ENCODE data around the gene MS4A6E.
"Not testable (repeated sequence)": the region's sequence is repeated elsewhere in the genome, so short reads cannot be mapped to it uniquely, and the experiment has no call there.

MS4A6E gene, protein sequence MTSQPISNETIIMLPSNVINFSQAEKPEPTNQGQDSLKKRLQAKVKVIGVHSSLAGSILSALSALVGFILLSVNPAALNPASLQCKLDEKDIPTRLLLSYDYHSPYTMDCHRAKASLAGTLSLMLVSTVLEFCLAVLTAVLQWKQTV

DNA sequence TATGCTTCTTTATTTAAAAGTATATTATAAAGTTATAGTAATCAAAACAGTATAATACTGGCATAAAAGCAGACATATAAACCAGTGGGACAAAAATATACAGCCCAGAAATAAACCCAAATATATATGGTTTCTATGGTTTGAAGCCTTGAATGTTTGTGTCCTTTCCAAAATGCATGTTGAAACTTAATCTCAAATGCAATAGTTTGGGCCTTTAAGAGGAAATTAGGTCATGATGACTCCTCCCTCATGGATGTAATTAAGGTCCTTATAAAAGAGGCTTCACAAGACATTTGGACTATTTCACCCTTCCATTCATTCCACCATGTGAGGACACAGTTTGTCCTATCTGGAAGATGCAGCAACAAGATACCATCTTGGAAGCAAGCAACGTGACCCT lies at the start of gene MS4A6E:
MS4A6E (plus strand) TSS at position 301 of the 400 bp plus-strand sequence. CDS start 7,641 bp downstream, outside the sequence.
- DNase-seq = no peak

DNA sequence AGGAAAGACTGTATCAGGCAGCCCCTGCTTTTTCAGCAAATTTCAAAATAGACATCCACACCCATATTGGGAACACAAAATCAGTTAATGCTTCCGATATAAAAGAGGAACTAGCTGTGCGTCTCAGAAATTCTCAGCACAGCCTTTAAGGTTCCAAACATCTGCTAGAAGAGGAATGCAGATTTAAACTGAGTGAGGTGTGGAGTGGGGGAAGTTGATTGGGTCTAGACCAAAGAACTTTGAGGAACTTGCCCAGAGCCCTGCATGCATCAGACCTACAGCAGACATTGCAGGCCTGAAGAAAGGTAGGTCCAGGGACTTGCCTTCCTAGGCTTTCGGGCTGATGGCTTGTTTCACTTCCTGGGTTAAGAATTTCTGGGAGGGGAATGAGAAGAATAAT lies 46.6 kb upstream of the MS4A6E start, which contains the start of gene MS4A4A:
MS4A4A (plus strand) TSS at position 255 of the 400 bp plus-strand sequence; CDS start at position 265, 10 bp downstream.
- no peak for DNase-seq

DNA sequence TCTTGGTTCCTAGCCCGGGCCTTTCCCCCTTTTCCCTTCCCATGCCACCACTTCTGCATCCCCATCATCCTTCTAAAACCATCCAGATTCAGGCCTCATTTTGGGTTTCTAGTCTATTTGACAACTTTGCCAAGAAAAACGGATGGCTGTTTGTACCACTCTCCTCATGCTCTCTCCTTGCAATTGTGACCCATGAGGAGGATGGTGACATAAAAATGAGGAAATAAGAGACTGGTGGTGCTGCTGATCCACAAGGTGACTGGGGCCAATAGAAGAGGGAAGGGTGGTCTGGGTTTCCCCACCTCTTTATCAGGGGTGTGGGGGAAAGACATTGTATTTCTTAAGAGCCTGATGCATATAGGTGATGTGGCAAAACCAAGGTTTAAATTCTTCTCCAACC lies 45.6 kb upstream of the MS4A6E start:
- no peak for DNase-seq

DNA sequence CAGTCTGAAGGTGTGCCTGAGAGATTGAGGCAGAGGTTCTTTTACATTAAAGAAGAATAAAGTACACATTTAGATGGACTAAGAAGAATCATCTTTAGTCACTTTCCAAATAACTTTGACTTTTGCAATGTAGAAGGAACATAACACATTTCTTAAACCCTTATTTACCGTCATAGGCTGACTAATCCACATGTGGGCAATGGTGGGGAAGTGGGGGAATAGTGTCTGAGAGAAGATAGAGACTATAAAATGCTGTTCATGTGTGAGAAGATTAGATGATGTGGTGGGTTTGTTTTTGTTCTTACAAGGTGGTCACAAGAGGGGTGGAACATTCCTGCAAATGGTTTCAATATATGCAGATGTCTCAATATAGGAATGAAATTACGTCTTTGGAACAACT lies 44.8 kb upstream of the MS4A6E start:
- no peak for DNase-seq

DNA sequence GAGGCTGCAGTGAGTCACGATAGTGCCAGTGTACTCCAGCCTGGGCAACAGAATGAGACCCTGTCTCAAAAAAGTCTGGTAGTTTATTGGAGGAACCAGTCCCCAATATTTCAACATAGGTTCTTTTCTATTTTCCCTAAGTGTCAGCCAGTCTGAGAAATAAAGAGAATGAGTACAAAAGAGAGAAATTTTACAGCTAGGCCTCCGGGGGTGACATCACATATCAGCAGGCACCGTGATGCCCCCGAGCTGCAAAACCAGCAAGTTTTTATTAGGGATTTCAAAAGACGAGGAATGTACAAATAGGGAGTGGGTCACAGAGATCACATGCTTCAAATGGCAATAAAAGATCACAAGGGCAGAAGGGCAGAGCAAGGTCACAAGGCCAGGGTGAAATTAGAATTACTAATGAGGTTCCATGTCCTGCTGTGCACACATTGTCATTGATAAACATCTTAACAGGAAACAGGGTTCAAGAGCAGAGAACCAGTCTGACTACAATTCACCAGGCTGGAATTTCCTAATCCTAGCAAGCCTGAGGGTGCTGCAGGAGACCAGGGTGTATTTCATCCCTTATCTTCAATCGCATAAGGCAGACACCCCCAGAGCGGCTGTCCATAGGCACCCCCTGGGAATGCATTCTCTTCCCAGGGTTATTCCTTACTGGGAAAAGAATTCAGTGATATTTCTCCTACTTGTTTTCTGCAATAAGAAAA lies 41.5 kb upstream of the MS4A6E start:
- not testable (repeated sequence) for DNase-seq

DNA sequence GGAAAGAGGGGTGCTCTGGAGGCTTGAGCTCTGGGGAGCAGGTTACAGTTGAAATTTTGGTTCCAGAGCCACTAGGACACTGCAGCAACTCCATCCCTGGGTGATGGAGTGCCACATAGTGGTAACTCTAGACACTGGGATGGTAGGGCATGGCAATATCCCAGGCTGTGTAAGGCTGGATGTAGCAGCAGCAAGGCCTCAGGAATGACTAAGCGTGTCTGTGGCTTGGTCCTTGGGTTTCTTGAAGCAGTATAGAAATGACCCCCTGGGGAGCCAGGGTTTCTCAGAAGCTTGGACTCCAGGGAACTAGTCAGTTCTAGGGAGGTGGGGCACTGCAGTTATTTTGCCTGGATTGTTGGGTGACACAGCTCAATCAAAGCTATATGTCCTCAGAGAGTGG lies 38.5 kb upstream of the MS4A6E start:
- no peak for DNase-seq

DNA sequence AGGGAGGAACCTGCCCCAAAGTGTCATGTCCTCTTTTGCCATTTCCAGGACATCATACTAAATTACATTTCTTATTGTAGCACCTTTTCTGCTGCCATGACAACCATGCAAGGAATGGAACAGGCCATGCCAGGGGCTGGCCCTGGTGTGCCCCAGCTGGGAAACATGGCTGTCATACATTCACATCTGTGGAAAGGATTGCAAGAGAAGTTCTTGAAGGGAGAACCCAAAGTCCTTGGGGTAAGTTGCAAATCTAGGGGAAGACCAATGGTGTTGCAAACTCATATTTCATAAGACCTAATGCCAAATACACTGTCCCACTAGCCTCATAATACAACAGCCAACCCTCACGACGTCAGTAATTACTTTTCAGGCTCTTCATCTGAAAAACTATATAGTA lies 34.9 kb upstream of the MS4A6E start:
- no peak for DNase-seq

DNA sequence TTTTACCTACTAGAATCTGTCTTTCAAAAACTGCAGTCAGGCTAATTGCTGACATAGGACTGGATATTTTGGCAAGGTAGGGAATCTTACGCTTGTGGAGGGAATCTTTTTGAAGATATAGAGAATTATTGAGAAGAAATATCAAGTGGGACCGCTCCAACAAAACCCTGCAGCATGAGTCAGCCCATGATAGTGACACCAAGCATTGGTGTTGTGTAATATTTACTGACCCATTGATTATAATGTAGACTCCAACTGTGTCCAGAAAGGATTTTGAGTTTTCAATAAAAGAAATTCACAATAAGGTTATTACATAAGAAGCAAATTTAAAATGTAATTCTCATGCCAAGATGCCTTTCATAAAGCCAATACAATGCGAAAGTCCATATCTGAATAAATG lies 25.9 kb upstream of the MS4A6E start:
- no peak for DNase-seq

DNA sequence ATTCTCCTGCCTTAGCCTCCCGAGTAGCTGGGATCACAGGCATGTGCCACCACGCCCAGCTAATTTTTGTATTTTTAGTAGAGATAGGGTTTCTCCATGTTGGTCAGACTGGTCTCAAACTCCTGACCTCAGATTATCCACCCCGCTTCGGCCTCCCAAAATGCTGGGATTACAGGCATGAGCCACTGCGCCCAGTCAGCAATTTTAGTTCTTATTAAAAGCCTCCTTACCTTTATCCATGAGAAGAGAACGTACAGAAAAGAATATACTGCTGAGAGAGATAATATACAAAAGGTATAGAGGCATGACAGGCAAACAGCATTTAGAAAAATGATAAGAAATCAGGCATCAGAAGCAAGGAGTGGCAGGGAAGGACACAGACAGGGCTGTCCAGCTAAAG lies 25.2 kb upstream of the MS4A6E start:
- not testable (repeated sequence) for DNase-seq

DNA sequence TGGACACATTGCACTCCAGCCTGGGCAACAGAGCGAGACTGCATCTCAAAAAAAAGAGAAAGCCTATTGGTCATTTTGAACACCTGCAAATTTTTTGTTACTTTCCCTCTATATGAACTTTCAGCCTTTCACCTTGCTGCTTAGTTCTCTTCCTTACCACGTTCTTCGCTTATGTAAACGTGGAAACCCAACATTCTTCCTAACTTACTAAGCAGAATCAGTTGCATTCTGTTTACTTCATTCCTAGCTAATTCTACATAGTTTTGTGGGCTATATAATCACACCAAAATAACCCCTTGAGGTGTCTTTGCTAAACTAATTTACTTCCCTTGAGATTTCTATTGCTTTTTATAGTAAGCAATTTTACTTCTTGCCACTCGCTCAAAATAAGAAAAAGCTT lies 23.4 kb upstream of the MS4A6E start:
- DNase-seq = no peak

DNA sequence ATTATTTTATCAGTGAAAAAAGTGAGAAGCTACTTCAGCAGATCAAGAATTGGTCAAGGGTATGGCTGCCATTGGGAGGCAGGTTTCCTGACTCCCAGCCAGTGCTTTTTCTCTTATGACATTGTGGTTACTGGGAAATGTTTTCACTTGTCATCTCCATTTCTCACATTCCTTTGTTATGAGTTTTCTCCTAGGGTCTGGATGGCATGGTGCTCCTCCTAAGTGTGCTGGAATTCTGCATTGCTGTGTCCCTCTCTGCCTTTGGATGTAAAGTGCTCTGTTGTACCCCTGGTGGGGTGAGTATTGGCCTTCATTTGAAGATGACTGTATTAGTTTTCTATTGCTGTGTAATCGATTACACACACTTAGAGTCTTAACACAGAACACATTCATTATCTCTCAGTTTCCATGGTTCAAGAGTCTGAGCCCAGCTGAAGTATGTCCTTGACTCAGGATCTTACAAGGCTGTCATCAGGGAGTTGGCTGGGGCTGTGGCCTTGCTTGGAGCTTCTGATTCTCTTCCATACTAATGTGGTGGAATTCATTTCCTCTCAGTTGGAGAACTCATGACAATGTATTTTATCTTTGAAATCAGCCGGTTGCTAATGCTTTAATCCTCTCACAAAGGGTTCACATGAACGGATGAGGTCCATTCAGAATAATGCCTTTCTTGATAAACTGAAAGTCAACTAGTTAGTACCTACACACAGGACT lies 21.0 kb upstream of the MS4A6E start:
- DNase-seq = no peak

DNA sequence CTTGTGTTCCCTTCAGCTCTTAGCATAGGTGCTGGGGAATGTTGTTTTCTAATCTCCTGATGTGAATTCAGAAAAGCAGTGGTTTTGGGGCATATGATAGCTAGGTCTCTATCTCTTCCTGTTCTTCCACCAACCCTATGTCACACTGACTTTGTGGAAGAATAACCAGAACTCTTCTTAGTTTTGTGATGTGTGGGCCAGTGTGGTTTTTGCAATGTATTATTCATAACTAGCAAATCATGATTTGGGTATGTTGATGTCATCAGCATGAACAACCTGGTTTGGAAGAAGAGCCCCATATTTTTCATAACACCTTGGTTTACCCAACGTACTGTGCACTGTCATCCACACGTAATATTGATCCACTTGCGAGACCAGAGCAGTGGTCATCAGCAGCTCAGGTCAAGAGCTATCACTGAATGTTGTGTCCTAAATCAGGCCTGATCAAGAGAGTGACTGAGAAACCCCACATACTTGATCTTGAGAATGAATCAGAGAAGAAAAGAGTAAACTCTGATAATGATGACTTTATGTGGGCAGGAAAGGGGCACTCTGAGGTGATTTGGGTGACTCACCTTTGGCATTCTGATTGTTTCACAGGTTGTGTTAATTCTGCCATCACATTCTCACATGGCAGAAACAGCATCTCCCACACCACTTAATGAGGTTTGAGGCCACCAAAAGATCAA lies 19.4 kb upstream of the MS4A6E start:
- no peak for DNase-seq

DNA sequence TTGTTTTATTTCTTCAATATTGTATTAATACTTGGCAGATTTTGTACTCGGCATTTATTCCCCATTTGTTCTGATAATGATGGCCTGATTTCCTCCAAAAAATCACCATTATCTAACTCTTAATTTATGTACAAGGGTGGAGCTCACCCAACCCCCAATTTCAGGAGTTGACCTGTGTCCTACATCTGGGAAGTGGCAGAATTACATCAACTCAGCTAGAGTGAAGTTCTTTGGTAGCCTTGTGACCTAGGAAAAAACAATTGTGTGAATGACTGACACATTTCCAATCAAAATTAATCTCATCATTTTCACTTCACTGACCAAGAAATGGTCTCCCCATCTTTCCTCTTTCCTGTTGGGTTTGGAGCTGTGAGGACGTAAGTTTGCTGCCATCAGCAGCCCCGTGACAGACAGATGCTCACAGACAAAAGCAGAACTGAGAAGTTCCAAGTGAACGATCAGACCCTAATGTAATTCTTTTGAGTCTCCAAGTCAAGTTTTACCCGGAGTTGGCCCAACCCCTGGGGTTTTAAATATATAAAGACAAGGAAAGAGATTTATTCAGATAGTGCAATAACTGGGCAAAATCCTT lies 16.6 kb upstream of the MS4A6E start:
- no peak for DNase-seq

DNA sequence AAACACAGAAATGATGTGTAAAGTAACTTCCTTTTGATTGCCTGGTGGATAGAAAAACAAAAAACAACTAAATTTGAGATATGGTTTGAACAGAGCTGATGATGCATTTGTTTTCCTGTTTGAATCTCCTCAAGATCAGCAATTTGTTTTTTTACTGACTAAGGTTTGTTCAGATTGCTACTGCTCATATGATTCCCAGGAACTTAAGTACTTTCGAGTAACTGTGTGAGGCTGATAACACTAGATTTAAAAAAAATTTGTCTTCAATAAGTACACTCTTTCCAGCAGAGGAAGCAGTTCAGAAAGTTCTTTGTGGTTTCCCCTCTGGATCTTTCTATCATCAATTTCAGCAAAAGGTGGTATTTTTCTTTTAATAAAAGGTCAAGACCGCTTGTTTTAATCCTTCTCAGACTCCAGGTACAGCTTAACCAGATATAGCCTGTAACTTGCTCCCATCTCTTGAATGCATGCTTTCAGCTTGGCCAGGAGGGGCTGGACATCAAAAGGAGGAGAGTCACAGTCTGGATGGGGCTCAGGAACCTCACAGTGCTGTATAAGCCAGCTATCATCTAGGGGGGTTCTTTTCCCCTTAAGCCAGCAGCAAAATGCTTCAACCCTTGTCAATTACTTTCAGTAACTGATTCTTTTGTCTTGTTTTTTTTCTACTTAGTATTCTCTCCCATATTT lies 12.3 kb upstream of the MS4A6E start:
- DNase-seq = no peak

DNA sequence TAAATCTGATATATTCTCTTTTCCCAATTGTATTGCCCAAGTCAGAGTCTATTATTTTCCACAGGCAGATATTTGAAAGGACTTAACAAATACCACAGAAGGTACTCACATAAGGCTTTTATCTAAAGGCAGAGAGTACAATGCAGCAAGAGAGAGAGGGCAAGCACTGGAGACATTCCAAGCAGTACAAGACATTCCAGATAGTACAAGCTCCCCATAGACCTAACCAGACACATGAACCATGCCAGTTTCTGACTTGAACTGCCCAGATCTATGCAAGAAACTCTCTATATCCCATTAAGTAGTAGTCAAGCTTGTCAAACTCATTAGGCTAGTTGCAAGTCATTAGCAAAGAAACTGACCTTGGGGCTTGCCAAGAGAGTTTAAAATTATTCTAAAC lies 11.2 kb upstream of the MS4A6E start:
- no peak for DNase-seq

DNA sequence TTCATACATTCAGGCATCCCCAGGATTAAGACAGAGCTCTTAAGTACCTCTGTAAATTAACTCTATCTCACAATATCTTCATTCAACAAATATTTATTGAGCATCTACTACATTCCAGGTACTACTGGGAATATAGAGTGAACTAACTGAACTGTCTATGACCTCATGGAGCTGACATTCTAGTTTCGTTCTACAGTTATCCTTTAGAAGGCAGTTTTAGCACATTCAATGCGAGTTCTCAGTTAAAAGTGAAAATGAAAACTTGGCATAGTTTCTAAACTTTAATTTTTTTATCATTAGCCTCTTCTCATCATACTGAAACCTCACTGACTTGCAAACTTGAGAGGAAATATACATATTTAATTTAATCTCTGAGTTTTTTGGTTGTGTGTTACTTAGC lies 10.7 kb upstream of the MS4A6E start:
- DNase-seq = no peak

DNA sequence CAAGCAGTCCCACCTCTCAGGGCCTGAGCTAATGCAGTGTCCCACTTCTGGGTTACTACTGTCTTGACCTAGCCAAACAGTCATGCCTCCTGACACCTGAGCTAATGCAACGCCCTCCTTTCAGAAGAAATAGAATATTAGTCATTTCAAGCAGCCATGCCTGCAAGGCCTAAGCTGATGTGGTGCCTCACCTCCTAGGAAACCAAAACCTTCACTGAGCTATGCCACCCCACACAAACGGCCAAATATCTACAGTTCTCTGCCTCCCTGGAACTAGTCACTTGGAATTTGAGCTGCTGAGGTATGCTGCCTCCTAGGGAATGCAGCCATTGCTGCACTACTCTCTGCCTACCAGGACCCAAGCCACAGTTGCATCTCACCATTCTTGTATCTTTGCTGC lies 8.3 kb upstream of the MS4A6E start:
- no peak for DNase-seq

DNA sequence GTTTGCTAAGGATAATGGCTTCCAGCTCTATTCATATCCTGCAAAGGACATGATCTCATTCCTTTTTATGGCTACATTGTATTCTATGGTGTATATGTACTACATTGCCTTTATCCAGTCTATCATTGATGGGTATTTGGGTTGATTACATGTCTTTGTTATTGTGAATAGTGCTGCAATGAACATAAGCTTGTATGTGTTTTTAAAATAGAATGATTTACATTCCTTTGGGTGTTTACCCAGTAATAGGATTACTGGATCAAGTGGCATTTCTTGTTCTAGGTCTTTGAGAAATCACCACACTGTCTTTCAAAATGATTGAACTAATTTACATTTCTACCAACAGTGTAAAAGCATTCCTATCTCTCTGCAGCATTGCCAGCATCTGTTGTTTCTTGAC lies 6.0 kb upstream of the MS4A6E start:
- DNase-seq = no peak

DNA sequence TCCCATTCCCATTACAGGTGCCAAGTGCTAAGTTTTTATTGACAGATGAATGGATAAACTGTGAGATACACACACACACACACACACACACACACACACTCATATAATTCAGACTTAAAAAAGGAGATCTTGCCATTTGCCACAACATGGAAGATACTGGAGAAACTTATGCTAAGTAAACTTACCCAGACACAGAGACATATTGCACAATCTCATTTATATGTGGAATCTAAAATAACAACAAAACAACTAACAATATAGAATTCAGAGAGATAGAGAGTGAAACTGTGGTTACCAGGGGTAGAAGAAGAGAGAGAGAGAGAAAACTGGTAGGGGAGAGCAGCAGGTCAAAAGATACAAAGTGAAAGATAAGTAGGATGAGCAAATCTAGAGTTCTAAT lies 1.4 kb downstream of the MS4A6E start:
- no peak for DNase-seq

DNA sequence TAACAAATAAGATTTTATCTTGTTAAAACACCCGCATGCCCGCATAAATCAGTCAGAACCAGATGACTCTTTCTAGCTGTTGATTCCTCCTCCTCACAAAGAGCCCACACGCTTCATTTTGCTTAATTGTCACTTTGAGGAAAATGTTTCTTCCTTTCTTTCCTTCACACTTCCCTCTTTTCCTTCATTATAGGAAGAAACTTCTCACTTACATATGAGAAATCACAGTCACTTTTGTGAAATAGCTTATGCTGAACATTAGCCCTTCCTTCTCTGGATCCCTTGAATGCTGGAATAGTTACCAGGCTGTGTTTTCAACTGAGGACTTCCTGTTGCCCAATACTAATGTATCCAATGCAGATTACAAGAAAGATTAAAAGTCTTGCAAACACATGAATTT lies 5.8 kb downstream of the MS4A6E start:
- DNase-seq = no peak

DNA sequence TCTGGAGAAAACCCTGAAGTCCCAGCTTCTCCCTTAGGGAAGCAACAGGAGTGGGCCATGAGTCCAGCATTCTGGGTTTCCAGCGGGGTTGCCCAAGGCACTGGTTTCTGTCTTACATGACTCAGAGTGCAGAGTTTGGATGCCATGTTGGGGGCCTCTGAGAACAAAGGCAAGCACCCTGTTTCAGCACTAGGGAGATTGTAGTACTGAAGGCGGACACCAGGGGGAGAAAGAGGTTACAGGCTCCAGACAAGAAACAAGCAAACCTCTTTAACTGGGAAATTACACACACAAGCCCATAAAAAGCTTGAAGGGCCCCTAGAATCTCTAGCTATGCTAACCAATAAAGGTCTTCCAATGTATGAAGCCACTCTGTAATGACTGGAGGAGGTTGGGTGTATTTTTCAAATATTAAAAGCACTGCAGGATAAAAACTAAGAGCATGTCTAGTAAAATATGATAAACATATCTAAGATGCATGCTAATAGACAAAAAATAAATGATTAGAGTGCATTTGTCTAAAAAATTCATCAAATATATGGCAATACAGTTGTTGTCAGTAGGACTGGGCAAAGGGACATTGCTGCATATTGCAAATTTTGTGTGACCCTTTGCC lies 7.1 kb downstream of the MS4A6E start:
- peak; percentile 18 for DNase-seq

DNA sequence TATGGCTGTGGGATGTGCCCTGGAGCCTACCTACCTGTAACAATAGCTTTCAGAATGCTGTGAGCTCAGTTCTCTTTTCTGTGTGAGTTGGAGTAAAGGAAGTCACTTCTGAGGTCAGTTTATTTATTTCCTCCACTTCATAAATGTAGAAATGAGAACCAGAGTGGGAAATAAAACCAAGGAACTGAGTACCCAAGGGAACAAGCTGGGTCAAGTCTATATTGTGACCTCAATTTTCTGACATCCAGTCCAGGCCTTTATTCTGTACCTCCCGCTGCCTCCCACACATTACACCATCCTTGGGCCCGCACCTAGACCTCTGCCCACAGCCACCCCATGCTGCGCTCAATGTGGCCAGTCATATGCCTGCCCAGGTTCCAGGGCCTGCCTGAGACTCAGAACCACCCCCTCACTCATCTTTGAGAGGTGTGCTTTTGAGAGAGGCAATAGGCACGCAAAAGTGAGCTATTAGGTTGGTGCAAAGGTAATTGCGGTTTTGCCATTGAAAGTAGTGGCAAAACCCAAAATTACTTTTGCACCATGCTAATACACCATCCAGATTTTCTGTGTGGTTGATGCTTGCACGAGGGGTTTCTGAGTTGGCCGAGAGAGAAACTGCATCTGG lies 9.8 kb downstream of the MS4A6E start:
- no peak for DNase-seq

All from 8988T (cell line).